Hepatocyte (in vitro differentiated cells): ENCODE measurements around the gene KIAA0513. TPM values are rescaled to one million over a fixed set of nuclear protein-coding genes. Genes with fewer than 3 reads are reported as not detected.
A peak's percentile ranks its signal among the peaks of the same experiment; 100 is the strongest.

ENCODE experiments used
- DNase-seq: peaks from one replicate; pipeline ENCODE4 v3.0.0-alpha.2; 2016; ENCODE audit warnings: low spot score
- H2AFZ ChIP-seq: fragments of 200-600 bp; sonication (generic); 2 replicates; pipeline ENCODE4 v1.6.0; 2016; ENCODE audit warnings: antibody characterized with exemption, mild to moderate bottlenecking
- H3K27ac ChIP-seq: fragments of 200-600 bp; sonication (generic); 2 replicates; pipeline ENCODE4 v1.5.1; 2016; ENCODE audit warnings: mild to moderate bottlenecking
- H3K27me3 ChIP-seq: fragments of 200-600 bp; sonication (generic); 2 replicates; pipeline ENCODE4 v1.6.1; 2016
- H3K36me3 ChIP-seq: fragments of 200-600 bp; sonication (generic); replicated peaks from 2 replicates; pipeline ENCODE4 v1.5.1; 2016; ENCODE audit warnings: low read depth; ENCODE audit not compliant: insufficient read depth
- H3K4me1 ChIP-seq: fragments of 200-600 bp; sonication (generic); 2 replicates; pipeline ENCODE4 v1.5.1; 2016; ENCODE audit warnings: mild to moderate bottlenecking, moderate library complexity; ENCODE audit not compliant: insufficient read depth
- H3K4me2 ChIP-seq: fragments of 200-600 bp; sonication (generic); 2 replicates; pipeline ENCODE4 v1.6.0; 2016
- H3K4me3 ChIP-seq: fragments of 200-600 bp; sonication (generic); 2 replicates; pipeline ENCODE4 v1.5.1; 2016; ENCODE audit warnings: mild to moderate bottlenecking
- H3K79me2 ChIP-seq: fragments of 200-600 bp; sonication (generic); 2 replicates; pipeline ENCODE4 v1.6.0; 2017; ENCODE audit warnings: mild to moderate bottlenecking
- H3K9me2 ChIP-seq: fragments of 200-600 bp; sonication (generic); replicated peaks from 2 replicates; pipeline ENCODE4 v1.6.0; 2017; ENCODE audit warnings: mild to moderate bottlenecking; ENCODE audit not compliant: insufficient read depth
- H3K9me3 ChIP-seq: fragments of 200-600 bp; sonication (generic); 2 replicates; pipeline ENCODE4 v1.5.1; 2016; ENCODE audit warnings: low read depth, mild to moderate bottlenecking
- H4K20me1 ChIP-seq: fragments of 200-600 bp; sonication (generic); 2 replicates; pipeline ENCODE4 v1.6.0; 2016; ENCODE audit warnings: mild to moderate bottlenecking; ENCODE audit not compliant: insufficient read depth, poor library complexity, severe bottlenecking
- CTCF ChIP-seq: fragments of 200-600 bp; sonication (generic); IDR thresholded peaks from 2 replicates; pipeline ENCODE4 v1.5.1; 2016; ENCODE audit warnings: antibody characterized with exemption, mild to moderate bottlenecking; ENCODE audit not compliant: poor library complexity
- EZH2 ChIP-seq: fragments of 200-600 bp; sonication (generic); IDR thresholded peaks from 2 replicates; pipeline ENCODE4 v1.6.1; 2016; ENCODE audit warnings: antibody characterized with exemption, mild to moderate bottlenecking, borderline replicate concordance
- EZH2phosphoT487 ChIP-seq: fragments of 200-600 bp; sonication (generic); IDR thresholded peaks from one replicate; pipeline ENCODE4 v1.6.1; 2018; ENCODE audit warnings: antibody characterized with exemption, mild to moderate bottlenecking, low read depth, moderate library complexity; ENCODE audit not compliant: unreplicated experiment, severe bottlenecking
- WGBS: methylation state at CpG from one replicate; pipeline ENCODE4 v1.1.6; 2016; ENCODE audit warnings: low lambda C conversion rate; ENCODE audit errors: missing lambda C conversion rate; 5-methylcytosine and 5-hydroxymethylcytosine counted together
- polyA plus RNA-seq: library from polyadenylated mRNA; unstranded; fragments of >200 nt; fragmentation: Nextera tagmentation; extraction: Ambion mirVana; gene quantifications from 2 replicates; pipeline ENCODE4 v1.2.1, GENCODE V29; 2016
- total RNA-seq: library from RNA; depleted of rRNA; stranded (reverse); fragments of >200 nt; gene quantifications from 2 replicates; pipeline ENCODE4 v1.2.3, GENCODE V29; 2014

Gene KIAA0513
- total and polyA plus RNA-seq, 2 experiments from 2014 or later, result 10.1 to 14.9 TPM

- Histone ChIP-seq H3K36me3 (no peaks in the 10 kb centered on the region), H4K20me1 (no peaks in the 10 kb centered on the region), H3K9me3 (no peaks in the 10 kb centered on the region), H3K79me2 (peaks cover 16% of the 10 kb centered on the region), H3K27me3 (no peaks in the 10 kb centered on the region), H3K4me1 (peaks cover 31% of the 10 kb centered on the region), H3K9me2 (no peaks in the 10 kb centered on the region), H3K27ac (no peak overlapping the region), H3K4me2 (no peak overlapping the region), H3K4me3 (no peak overlapping the region), H2AFZ (no peak overlapping the region)
- 96% methylated on average over 16 of the region's 17 CpGs for WGBS
- TF ChIP-seq EZH2, result no peak
- TF ChIP-seq EZH2phosphoT487, result no peak
- TF ChIP-seq CTCF, result no peak
- no peak for DNase-seq
These were observed 21.4 kb downstream of the KIAA0513 start for GRCh38 chr16:85048921-85049562.

- Histone ChIP-seq H3K27ac (no peak overlapping the region), H3K4me2 (no peak overlapping the region), H4K20me1 (no peaks in the 10 kb centered on the region), H3K36me3 (no peaks in the 10 kb centered on the region), H3K4me1 (peaks cover 32% of the 10 kb centered on the region), H2AFZ (no peak overlapping the region), H3K9me3 (no peaks in the 10 kb centered on the region), H3K27me3 (no peaks in the 10 kb centered on the region), H3K9me2 (no peaks in the 10 kb centered on the region), H3K79me2 (peaks cover 22% of the 10 kb centered on the region), H3K4me3 (no peak overlapping the region)
- no peak for DNase-seq
- no peak for TF ChIP-seq EZH2phosphoT487
- 91% methylated on average over 15 of the region's 15 CpGs for WGBS
These were observed 22.2 kb downstream of the KIAA0513 start for GRCh38 chr16:85049706-85050305.

GRCh38 chr16:85051067-85051581, 23.5 kb downstream of the KIAA0513 start:
- H3K9me3 ChIP-seq, result no peaks in the 10 kb centered on the region
- no peak overlapping the region for H3K4me3 ChIP-seq
- no peak overlapping the region for H2AFZ ChIP-seq
- H3K4me2 ChIP-seq, result peak overlapping the region; percentile 22
- H4K20me1 ChIP-seq, result no peaks in the 10 kb centered on the region
- H3K4me1 ChIP-seq, result peaks cover 44% of the 10 kb centered on the region
- WGBS, result 56% methylated on average over 8 of the region's 8 CpGs
- no peaks in the 10 kb centered on the region for H3K36me3 ChIP-seq
- H3K9me2 ChIP-seq, result no peaks in the 10 kb centered on the region
- no peaks in the 10 kb centered on the region for H3K27me3 ChIP-seq
- TF ChIP-seq EZH2 (no peak), CTCF (no peak), EZH2phosphoT487 (no peak)
- no peak for DNase-seq
- peak overlapping the region; percentile 24 for H3K27ac ChIP-seq
- H3K79me2 ChIP-seq, result peaks cover 23% of the 10 kb centered on the region

DNA sequence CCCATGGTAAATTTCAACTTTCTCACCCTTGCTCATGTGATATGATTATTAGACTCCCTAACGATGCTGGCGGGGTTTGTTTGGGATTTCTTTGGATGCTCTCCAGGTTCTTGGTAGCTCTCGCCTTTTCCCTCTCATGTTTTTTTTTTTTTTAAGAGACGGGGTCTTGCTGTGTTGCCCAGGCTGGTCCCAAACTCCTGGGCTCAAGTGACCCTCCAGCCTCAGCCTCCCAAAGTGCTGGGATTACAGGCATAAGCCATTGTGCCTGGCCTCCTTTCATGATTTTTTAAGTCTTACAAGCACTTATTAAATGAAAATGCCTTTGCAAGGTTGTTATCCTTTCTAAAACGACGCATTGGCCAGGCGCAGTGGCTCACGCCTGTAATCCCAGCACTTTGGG, 24.1 kb downstream of the KIAA0513 start:
- WGBS, result 94% methylated on average over 8 of the region's 8 CpGs
- Histone ChIP-seq H3K9me2 (no peaks in the 10 kb centered on the region), H3K4me1 (peaks cover 43% of the 10 kb centered on the region), H3K36me3 (no peaks in the 10 kb centered on the region), H3K27me3 (no peaks in the 10 kb centered on the region), H4K20me1 (no peaks in the 10 kb centered on the region), H3K4me3 (no peak overlapping the region), H2AFZ (no peak overlapping the region), H3K9me3 (no peaks in the 10 kb centered on the region), H3K27ac (no peak overlapping the region), H3K79me2 (peaks cover 23% of the 10 kb centered on the region), H3K4me2 (peak overlapping the region; percentile 22)
- no peak for TF ChIP-seq EZH2phosphoT487
- TF ChIP-seq EZH2, result no peak
- TF ChIP-seq CTCF, result no peak
- no peak for DNase-seq
